Muscle of leg (tissue), 11 donors: Measurements from ENCODE around the gene COL6A3. TPM values are rescaled to one million over a fixed set of nuclear protein-coding genes. Genes with fewer than 3 reads are reported as not detected.

Experiments
- DNase-seq: peaks from one replicate; pipeline ENCODE4 v3.0.0; 2013
- H3K27ac ChIP-seq: one replicate; pipeline ENCODE4 v1.5.1; 2013; ENCODE audit warnings: mild to moderate bottlenecking, low read length, control low read depth
- H3K27me3 ChIP-seq: one replicate; pipeline ENCODE4 v1.6.1; 2013; ENCODE audit warnings: low read length; ENCODE audit not compliant: control insufficient read depth, insufficient read depth
- H3K36me3 ChIP-seq: one replicate; pipeline ENCODE4 v1.6.1; 2013; ENCODE audit warnings: low read length; ENCODE audit not compliant: control insufficient read depth, insufficient read depth
- H3K4me1 ChIP-seq: one replicate; pipeline ENCODE4 v1.6.1; 2013; ENCODE audit warnings: low read length; ENCODE audit not compliant: control insufficient read depth, insufficient read depth
- H3K4me3 ChIP-seq: one replicate; pipeline ENCODE4 v1.5.1; 2013; ENCODE audit warnings: low read length, control low read depth
- H3K9me3 ChIP-seq: replicated peaks from 2 replicates; pipeline ENCODE4 v1.6.1; 2013; ENCODE audit warnings: low read depth, low read length; ENCODE audit not compliant: control insufficient read depth
- WGBS: methylation state at CpG from one replicate; pipeline ENCODE4 v1.1.5; 2013; ENCODE audit warnings: missing lambda C conversion rate; ENCODE audit not compliant: insufficient coverage; 5-methylcytosine and 5-hydroxymethylcytosine counted together
- polyA plus RNA-seq, 8 donors: library from polyadenylated mRNA; unstranded; fragments of 120-200 nt; gene quantifications; one replicate each; pipeline versions ENCODE4 v1.2.1 to v1.2.3, GENCODE V29; 2013; ENCODE audit warnings: inconsistent platforms in 1 of 8, low replicate concordance in 1 of 8; ENCODE audit not compliant: insufficient read length in 8 of 8, insufficient read depth in 1 of 8
- total RNA-seq: library from RNA; stranded (reverse); fragments of 120-200 nt; gene quantifications from one replicate; pipeline ENCODE4 v1.2.4, GENCODE V29; 2013

The COL6A3 gene
- total and polyA plus RNA-seq, 9 donors: 203 to 490 (median 323) TPM

DNA sequence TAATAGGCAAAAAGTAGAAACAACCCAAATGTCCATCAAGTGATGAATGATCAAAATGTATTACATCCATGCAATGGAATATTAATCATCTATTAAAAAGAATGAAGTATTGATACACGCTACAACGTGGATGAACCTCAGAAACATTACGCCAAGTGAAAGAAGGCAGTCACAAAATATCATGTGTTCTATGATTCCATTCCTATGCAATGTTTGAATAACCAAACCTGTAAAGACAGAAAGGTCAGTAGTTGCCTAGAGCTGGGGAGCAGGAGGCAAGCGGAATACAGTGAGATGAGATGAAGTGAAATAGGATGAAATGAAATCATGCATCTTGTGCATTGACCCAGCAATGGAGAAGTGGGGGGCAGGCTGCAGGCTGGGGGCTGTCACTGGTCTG is 17.9 kb upstream of the COL6A3 start:
- Histone ChIP-seq H3K27me3 (peaks cover 2% of the 10 kb centered on the region), H3K27ac (no peak overlapping the region), H3K4me1 (peaks cover 26% of the 10 kb centered on the region), H3K9me3 (no peaks in the 10 kb centered on the region), H3K36me3 (no peaks in the 10 kb centered on the region), H3K4me3 (no peak overlapping the region)
- WGBS: 100% methylated on average over 1 of the region's 4 CpGs
- no peak for DNase-seq

DNA sequence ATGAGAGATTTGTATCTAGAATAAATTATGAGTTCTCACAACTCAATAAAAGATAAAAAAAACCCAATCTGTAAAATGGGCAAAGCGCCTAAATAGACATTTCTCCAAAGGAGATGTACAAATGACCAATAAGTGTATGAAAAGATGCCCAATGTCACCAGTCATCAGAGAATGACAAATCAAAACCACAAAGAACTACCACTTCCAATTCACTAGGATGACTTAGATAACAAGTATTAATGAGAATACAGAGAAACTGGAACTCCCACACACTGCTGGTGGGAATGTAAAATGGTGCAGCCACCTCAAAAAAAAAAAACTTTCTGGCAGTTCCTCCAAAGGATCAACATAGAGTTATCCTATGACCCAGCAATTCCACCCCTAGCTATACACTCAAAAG is 17.4 kb upstream of the COL6A3 start:
- no peak overlapping the region for H3K4me3 ChIP-seq
- peaks cover 2% of the 10 kb centered on the region for H3K27me3 ChIP-seq
- peaks cover 23% of the 10 kb centered on the region for H3K4me1 ChIP-seq
- WGBS: no CpG with 5 or more reads among the region's 1 CpG
- H3K27ac ChIP-seq: no peak overlapping the region
- no peak for DNase-seq
- H3K36me3 ChIP-seq: no peaks in the 10 kb centered on the region
- no peaks in the 10 kb centered on the region for H3K9me3 ChIP-seq

- Histone ChIP-seq H3K4me3 (no peak overlapping the region), H3K36me3 (no peaks in the 10 kb centered on the region), H3K4me1 (peaks cover 19% of the 10 kb centered on the region), H3K27ac (no peak overlapping the region), H3K27me3 (peaks cover 2% of the 10 kb centered on the region), H3K9me3 (no peaks in the 10 kb centered on the region)
- 100% methylated on average over 1 of the region's 1 CpG for WGBS
- no peak for DNase-seq
These were observed 16.9 kb upstream of the COL6A3 start for GRCh38 chr2:237430861-237431260.

DNA sequence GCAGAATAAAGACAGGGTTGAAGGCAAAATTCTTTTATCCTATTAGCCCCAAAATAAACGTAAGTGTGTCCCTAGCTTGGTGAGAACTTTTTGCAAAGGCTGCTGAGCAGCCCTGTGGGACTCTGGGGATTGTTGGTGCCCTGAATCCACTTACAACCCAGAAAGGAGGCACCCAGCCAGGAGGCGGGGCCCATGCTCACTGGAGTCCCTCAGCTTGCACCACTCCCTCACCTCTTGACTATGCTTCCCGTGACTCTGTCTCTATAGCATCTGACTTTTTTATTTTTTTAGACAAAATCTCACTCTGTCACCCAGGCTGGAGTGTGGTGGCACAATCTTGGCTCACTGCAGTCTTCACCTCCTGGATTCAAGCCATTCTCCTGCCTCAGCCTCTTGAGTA is 15.8 kb upstream of the COL6A3 start:
- Histone ChIP-seq H3K4me1 (peaks cover 10% of the 10 kb centered on the region), H3K36me3 (no peaks in the 10 kb centered on the region), H3K4me3 (no peak overlapping the region), H3K9me3 (no peaks in the 10 kb centered on the region), H3K27me3 (peaks cover 2% of the 10 kb centered on the region), H3K27ac (no peak overlapping the region)
- WGBS: 86% methylated on average over 3 of the region's 3 CpGs
- no peak for DNase-seq

DNA sequence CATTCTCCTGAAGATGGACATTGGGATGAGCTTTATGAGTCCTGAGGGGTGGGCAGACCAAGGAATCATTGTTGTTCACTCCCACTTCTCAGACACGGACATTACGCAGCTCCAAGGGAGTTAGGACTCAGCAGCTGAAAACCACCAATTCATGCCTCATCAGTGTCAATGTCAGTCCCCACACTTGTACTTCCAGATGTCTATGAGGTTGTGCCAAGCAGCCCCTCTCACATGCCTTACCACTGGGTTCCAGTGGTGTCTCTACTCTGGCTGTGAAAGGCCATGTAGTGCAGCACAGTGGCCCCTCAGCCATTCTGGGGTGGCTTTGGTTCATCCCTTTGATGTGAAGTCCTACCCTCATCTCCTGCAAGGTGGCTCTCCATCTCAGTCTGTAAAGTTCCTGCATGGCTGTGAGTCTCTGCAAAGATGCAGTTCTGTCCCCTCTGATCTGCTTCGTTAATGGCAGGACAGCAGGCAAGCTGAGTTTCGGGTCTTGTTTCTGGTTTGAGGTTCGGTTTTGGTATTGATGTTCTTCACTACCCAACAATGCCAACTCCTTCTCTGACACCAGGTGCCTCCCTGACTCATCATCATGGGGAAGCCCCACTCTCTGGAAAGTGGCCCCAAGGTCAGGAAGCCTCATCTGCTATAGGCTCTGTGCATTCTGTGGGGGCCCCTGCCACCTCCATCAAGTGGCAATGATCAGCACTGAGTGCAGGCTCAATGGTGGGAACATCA is 14.0 kb upstream of the COL6A3 start:
- no peak for DNase-seq
- H3K36me3 ChIP-seq: no peaks in the 10 kb centered on the region
- peaks cover 5% of the 10 kb centered on the region for H3K4me1 ChIP-seq
- WGBS: 100% methylated on average over 2 of the region's 5 CpGs
- no peaks in the 10 kb centered on the region for H3K27me3 ChIP-seq
- H3K27ac ChIP-seq: no peak overlapping the region
- no peaks in the 10 kb centered on the region for H3K9me3 ChIP-seq
- H3K4me3 ChIP-seq: no peak overlapping the region

GRCh38 chr2:237426517-237426916 is 12.6 kb upstream of the COL6A3 start:
- WGBS: no CpG with 5 or more reads among the region's 1 CpG
- Histone ChIP-seq H3K27ac (peak overlapping the region; percentile 17), H3K36me3 (no peaks in the 10 kb centered on the region), H3K4me3 (no peak overlapping the region), H3K9me3 (no peaks in the 10 kb centered on the region), H3K27me3 (no peaks in the 10 kb centered on the region), H3K4me1 (peaks cover 7% of the 10 kb centered on the region)
- DNase-seq: peak; percentile 75

GRCh38 chr2:237425320-237425719 is 11.4 kb upstream of the COL6A3 start:
- H3K9me3 ChIP-seq: no peaks in the 10 kb centered on the region
- H3K4me1 ChIP-seq: peaks cover 10% of the 10 kb centered on the region
- H3K36me3 ChIP-seq: no peaks in the 10 kb centered on the region
- no peak for DNase-seq
- no peaks in the 10 kb centered on the region for H3K27me3 ChIP-seq
- WGBS: no CpG with 5 or more reads among the region's 3 CpGs
- H3K27ac ChIP-seq: no peak overlapping the region
- no peak overlapping the region for H3K4me3 ChIP-seq

DNA sequence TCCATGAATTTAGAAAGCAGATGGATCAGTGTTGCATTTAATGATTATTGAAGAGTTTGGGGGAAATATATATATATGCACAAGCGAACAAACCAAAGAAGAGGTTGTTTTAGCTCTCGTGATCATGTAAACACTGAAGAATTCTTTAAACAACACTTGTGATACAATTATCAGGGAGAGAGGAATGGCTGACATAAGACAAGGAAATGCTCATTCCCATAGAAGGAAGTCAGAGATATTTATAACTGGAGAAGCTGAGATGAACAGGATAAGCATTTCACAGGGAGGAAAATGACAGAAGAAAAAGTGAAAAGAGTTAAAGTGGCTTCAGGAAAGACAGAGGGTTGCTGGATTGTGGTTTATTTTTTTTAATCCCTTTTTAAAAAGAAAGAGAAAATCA is 10.6 kb upstream of the COL6A3 start:
- no peaks in the 10 kb centered on the region for H3K27me3 ChIP-seq
- WGBS: no CpG with 5 or more reads among the region's 2 CpGs
- no peaks in the 10 kb centered on the region for H3K36me3 ChIP-seq
- no peak overlapping the region for H3K4me3 ChIP-seq
- H3K9me3 ChIP-seq: no peaks in the 10 kb centered on the region
- peaks cover 10% of the 10 kb centered on the region for H3K4me1 ChIP-seq
- DNase-seq: no peak
- H3K27ac ChIP-seq: no peak overlapping the region

GRCh38 chr2:237423891-237424290 is 9.9 kb upstream of the COL6A3 start:
- Histone ChIP-seq H3K27ac (no peak overlapping the region), H3K36me3 (no peaks in the 10 kb centered on the region), H3K4me3 (no peak overlapping the region), H3K9me3 (no peaks in the 10 kb centered on the region), H3K4me1 (peaks cover 11% of the 10 kb centered on the region), H3K27me3 (no peaks in the 10 kb centered on the region)
- no peak for DNase-seq
- no CpG with 5 or more reads among the region's 2 CpGs for WGBS

DNA sequence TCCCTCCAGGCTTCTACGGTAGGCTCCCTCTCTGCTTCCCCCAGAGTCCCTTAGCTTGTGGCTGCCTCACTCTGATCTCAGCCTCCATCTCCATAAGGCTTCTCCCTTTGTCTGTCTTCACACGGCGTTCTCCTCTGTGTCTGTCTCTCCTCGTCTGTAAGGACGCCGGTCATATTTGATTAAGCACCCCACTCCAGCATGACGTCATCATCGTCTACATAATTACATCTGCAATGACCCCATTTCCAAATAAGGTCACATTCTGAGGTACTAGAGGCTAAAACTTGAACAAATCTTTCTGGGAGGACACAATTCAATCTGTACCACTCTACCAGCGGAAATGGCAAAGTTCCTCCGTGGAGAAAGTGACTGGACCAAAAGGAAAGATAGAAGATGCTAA is 8.3 kb upstream of the COL6A3 start:
- H3K27me3 ChIP-seq: no peaks in the 10 kb centered on the region
- H3K27ac ChIP-seq: no peak overlapping the region
- H3K9me3 ChIP-seq: no peaks in the 10 kb centered on the region
- DNase-seq: no peak
- peaks cover 13% of the 10 kb centered on the region for H3K4me1 ChIP-seq
- H3K4me3 ChIP-seq: no peak overlapping the region
- WGBS: 89% methylated on average over 8 of the region's 10 CpGs
- H3K36me3 ChIP-seq: no peaks in the 10 kb centered on the region
